SJCRH30 (cell line): ENCODE results near the gene BPIFB4. TPM values are rescaled to one million over a fixed set of nuclear protein-coding genes. Genes with fewer than 3 reads are reported as not detected.
A peak's percentile ranks its signal among the peaks of the same experiment; 100 is the strongest.
"Not testable (repeated sequence)": the region's sequence is repeated elsewhere in the genome, so short reads cannot be mapped to it uniquely, and the experiment has no call there.

ENCODE experiments used
- DNase-seq, 2 experiments: peaks; one replicate each; pipeline ENCODE4 v3.0.0-alpha.2; 2015 to 2020
- H3K27ac ChIP-seq: fragments of 250-450 bp; sonication (Bioruptor Pico); 2 replicates; pipeline ENCODE4 v1.5.1; 2020; ENCODE audit warnings: mild to moderate bottlenecking, moderate library complexity
- H3K27me3 ChIP-seq: fragments of 250-450 bp; sonication (Bioruptor Pico); 2 replicates; pipeline ENCODE4 v1.5.1; 2020; ENCODE audit warnings: mild to moderate bottlenecking, moderate library complexity
- H3K36me3 ChIP-seq: fragments of 250-450 bp; sonication (Bioruptor Pico); 2 replicates; pipeline ENCODE4 v1.5.1; 2020; ENCODE audit warnings: mild to moderate bottlenecking, moderate library complexity
- H3K4me1 ChIP-seq: fragments of 250-450 bp; sonication (Bioruptor Pico); 2 replicates; pipeline ENCODE4 v1.5.1; 2020; ENCODE audit warnings: mild to moderate bottlenecking, moderate library complexity
- H3K4me3 ChIP-seq: fragments of 250-450 bp; sonication (Bioruptor Pico); 2 replicates; pipeline ENCODE4 v1.5.1; 2020; ENCODE audit warnings: mild to moderate bottlenecking, moderate library complexity
- H3K9me3 ChIP-seq: fragments of 250-450 bp; sonication (Bioruptor Pico); replicated peaks from 2 replicates; pipeline ENCODE4 v1.5.1; 2020; ENCODE audit warnings: mild to moderate bottlenecking, moderate library complexity
- total RNA-seq: library from RNA; depleted of rRNA; stranded (reverse); fragments of >200 nt; shearing (Covaris generic); gene quantifications from 2 replicates; pipeline ENCODE4 v1.2.3, GENCODE V29; 2014

Gene BPIFB4
- total RNA-seq, 1 experiment from 2014 or later = 3.2 TPM

GRCh38 chr20:33091147-33091546 is 11.7 kb downstream of the BPIFB4 start:
- no peak for DNase-seq
- no peak overlapping the region for H3K4me3 ChIP-seq
- no peaks in the 10 kb centered on the region for H3K4me1 ChIP-seq
- no peaks in the 10 kb centered on the region for H3K27me3 ChIP-seq
- H3K9me3 ChIP-seq = no peaks in the 10 kb centered on the region
- no peaks in the 10 kb centered on the region for H3K36me3 ChIP-seq
- H3K27ac ChIP-seq = no peak overlapping the region

- H3K27ac ChIP-seq = no peak overlapping the region
- no peaks in the 10 kb centered on the region for H3K27me3 ChIP-seq
- no peaks in the 10 kb centered on the region for H3K36me3 ChIP-seq
- H3K4me3 ChIP-seq = no peak overlapping the region
- H3K9me3 ChIP-seq = no peaks in the 10 kb centered on the region
- no peak for DNase-seq
- H3K4me1 ChIP-seq = no peaks in the 10 kb centered on the region
Measured at GRCh38 chr20:33091693-33092092, 12.2 kb downstream of the BPIFB4 start.

- H3K4me1 ChIP-seq = no peaks in the 10 kb centered on the region
- peak; percentile 28 to 50 for DNase-seq
- no peaks in the 10 kb centered on the region for H3K36me3 ChIP-seq
- H3K9me3 ChIP-seq = no peaks in the 10 kb centered on the region
- H3K27me3 ChIP-seq = no peaks in the 10 kb centered on the region
- no peak overlapping the region for H3K4me3 ChIP-seq
- H3K27ac ChIP-seq = no peak overlapping the region
Measured at GRCh38 chr20:33092361-33092760, 12.9 kb downstream of the BPIFB4 start.

GRCh38 chr20:33093074-33093473 is 13.6 kb downstream of the BPIFB4 start:
- H3K36me3 ChIP-seq = no peaks in the 10 kb centered on the region
- no peak for DNase-seq
- no peaks in the 10 kb centered on the region for H3K4me1 ChIP-seq
- no peak overlapping the region for H3K4me3 ChIP-seq
- H3K9me3 ChIP-seq = no peaks in the 10 kb centered on the region
- no peaks in the 10 kb centered on the region for H3K27me3 ChIP-seq
- no peak overlapping the region for H3K27ac ChIP-seq

- Histone ChIP-seq H3K36me3 (no peaks in the 10 kb centered on the region), H3K9me3 (no peaks in the 10 kb centered on the region), H3K4me3 (no peak overlapping the region), H3K4me1 (no peaks in the 10 kb centered on the region), H3K27me3 (no peaks in the 10 kb centered on the region), H3K27ac (no peak overlapping the region)
- DNase-seq = no peak
Measured at GRCh38 chr20:33093582-33093981, 14.1 kb downstream of the BPIFB4 start.

GRCh38 chr20:33095249-33095648 is 15.8 kb downstream of the BPIFB4 start:
- no peak overlapping the region for H3K27ac ChIP-seq
- no peaks in the 10 kb centered on the region for H3K9me3 ChIP-seq
- no peaks in the 10 kb centered on the region for H3K36me3 ChIP-seq
- H3K4me1 ChIP-seq = no peaks in the 10 kb centered on the region
- no peaks in the 10 kb centered on the region for H3K27me3 ChIP-seq
- no peak overlapping the region for H3K4me3 ChIP-seq
- no peak for DNase-seq

- peak; percentile 78 to 94 for DNase-seq
- H3K4me3 ChIP-seq, H3K9me3 ChIP-seq: not testable (repeated sequence)
Measured at GRCh38 chr20:33095902-33096584, 16.6 kb downstream of the BPIFB4 start.

GRCh38 chr20:33097001-33097400 is 17.6 kb downstream of the BPIFB4 start:
- no peak for DNase-seq
- Histone ChIP-seq H3K9me3 (no peaks in the 10 kb centered on the region), H3K36me3 (no peaks in the 10 kb centered on the region), H3K4me1 (no peaks in the 10 kb centered on the region), H3K27ac (no peak overlapping the region), H3K27me3 (no peaks in the 10 kb centered on the region), H3K4me3 (no peak overlapping the region)

More at GRCh38 chr20:33095902-33096584, 16.6 kb downstream of the BPIFB4 start:
- H3K27ac ChIP-seq, H3K36me3 ChIP-seq, H3K27me3 ChIP-seq, H3K4me1 ChIP-seq: not testable (repeated sequence)

GRCh38 chr20:33099843-33100538 is 20.5 kb downstream of the BPIFB4 start:
- H3K4me1 ChIP-seq = no peaks in the 10 kb centered on the region
- H3K36me3 ChIP-seq = no peaks in the 10 kb centered on the region
- H3K9me3 ChIP-seq = no peaks in the 10 kb centered on the region
- no peak overlapping the region for H3K4me3 ChIP-seq
- H3K27ac ChIP-seq = no peak overlapping the region
- no peaks in the 10 kb centered on the region; the same call in 1 of the 2 replicates for H3K27me3 ChIP-seq
- DNase-seq = no peak

- H3K4me3 ChIP-seq = no peak overlapping the region
- H3K36me3 ChIP-seq = no peaks in the 10 kb centered on the region
- no peaks in the 10 kb centered on the region for H3K4me1 ChIP-seq
- H3K27me3 ChIP-seq = no peaks in the 10 kb centered on the region; the same call in 1 of the 2 replicates
- no peak overlapping the region for H3K27ac ChIP-seq
- DNase-seq = no peak
- no peaks in the 10 kb centered on the region for H3K9me3 ChIP-seq
Measured at GRCh38 chr20:33103556-33103955, 24.1 kb downstream of the BPIFB4 start.

- DNase-seq = no peak
- Histone ChIP-seq H3K4me3 (no peak overlapping the region), H3K4me1 (no peaks in the 10 kb centered on the region), H3K36me3 (no peaks in the 10 kb centered on the region), H3K9me3 (no peaks in the 10 kb centered on the region), H3K27ac (no peak overlapping the region), H3K27me3 (no peaks in the 10 kb centered on the region; the same call in 1 of the 2 replicates)
Measured at GRCh38 chr20:33104336-33104735, 24.9 kb downstream of the BPIFB4 start.

- Histone ChIP-seq H3K27me3 (no peaks in the 10 kb centered on the region; the same call in 1 of the 2 replicates), H3K4me3 (no peak overlapping the region), H3K27ac (no peak overlapping the region), H3K9me3 (no peaks in the 10 kb centered on the region), H3K4me1 (no peaks in the 10 kb centered on the region), H3K36me3 (no peaks in the 10 kb centered on the region)
- DNase-seq = no peak
Measured at GRCh38 chr20:33105316-33105924, 26.0 kb downstream of the BPIFB4 start.

- not testable (repeated sequence) for H3K27ac ChIP-seq, H3K4me3 ChIP-seq, H3K27me3 ChIP-seq, DNase-seq, H3K36me3 ChIP-seq, H3K4me1 ChIP-seq, H3K9me3 ChIP-seq
Measured at GRCh38 chr20:33106058-33106620, 26.7 kb downstream of the BPIFB4 start.

- H3K27me3 ChIP-seq = no peaks in the 10 kb centered on the region
- H3K9me3 ChIP-seq = peaks cover 1% of the 10 kb centered on the region; the same call in 1 of the 2 replicates
- H3K4me1 ChIP-seq = no peaks in the 10 kb centered on the region
- DNase-seq = no peak
- H3K4me3 ChIP-seq = no peak overlapping the region
- no peak overlapping the region for H3K27ac ChIP-seq
- no peaks in the 10 kb centered on the region for H3K36me3 ChIP-seq
Measured at GRCh38 chr20:33108661-33109060, 29.2 kb downstream of the BPIFB4 start.
